ENCODE data around the gene EPB41L2. TPM values are rescaled to one million over a fixed set of nuclear protein-coding genes. Genes with fewer than 3 reads are reported as not detected.

The EPB41L2 gene
- total RNA-seq, 1 experiment from 2014 or later = 106 TPM

DNA sequence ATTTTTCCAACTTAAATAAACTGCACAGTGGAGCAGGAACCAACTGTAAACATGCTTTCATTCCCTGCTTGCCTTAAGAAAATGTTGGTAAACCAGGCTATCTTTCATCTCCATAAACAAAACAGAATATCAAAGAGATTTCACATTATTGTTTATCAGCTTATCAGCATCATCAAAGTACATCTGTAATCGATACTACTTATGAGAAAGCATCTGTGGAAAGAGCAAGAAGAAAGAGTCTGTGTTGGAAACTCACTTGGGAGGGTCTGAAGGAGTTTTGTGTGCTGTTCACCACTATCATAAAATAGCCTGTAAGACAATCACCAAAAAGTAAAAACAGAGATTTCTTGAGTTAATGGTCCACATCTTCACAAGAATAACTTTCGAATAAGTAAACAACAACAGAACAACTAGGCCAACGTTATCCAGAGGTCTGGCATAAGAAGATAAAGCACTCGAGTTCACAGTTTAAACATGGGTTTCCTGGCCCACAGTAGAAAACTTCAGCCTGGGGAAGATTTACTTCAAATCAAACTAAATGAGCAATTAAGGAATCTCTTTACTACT lies 47.9 kb downstream of the EPB41L2 start:
- peaks cover 6% of the 10 kb centered on the region for H3K9me3 Mint-ChIP-seq
- CTCF ChIA-PET = no interaction called here
- H3K36me3 Mint-ChIP-seq = peaks cover 6% of the 10 kb centered on the region
- no peak for TF ChIP-seq HMGA2 (CRISPR knock-in tag; IDR thresholded peaks at IDR 0.05)
- TF ChIP-seq OVOL2 (CRISPR knock-in tag; IDR thresholded peaks at IDR 0.05; ENCODE audit: borderline replicate concordance) = no peak
- no peak for TF ChIP-seq ZNF416 (CRISPR knock-in tag; IDR thresholded peaks at IDR 0.05)
- TF ChIP-seq, protein P1, sequence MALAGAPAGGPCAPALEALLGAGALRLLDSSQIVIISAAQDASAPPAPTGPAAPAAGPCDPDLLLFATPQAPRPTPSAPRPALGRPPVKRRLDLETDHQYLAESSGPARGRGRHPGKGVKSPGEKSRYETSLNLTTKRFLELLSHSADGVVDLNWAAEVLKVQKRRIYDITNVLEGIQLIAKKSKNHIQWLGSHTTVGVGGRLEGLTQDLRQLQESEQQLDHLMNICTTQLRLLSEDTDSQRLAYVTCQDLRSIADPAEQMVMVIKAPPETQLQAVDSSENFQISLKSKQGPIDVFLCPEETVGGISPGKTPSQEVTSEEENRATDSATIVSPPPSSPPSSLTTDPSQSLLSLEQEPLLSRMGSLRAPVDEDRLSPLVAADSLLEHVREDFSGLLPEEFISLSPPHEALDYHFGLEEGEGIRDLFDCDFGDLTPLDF (CRISPR knock-in tag; IDR thresholded peaks at IDR 0.05) = no peak
- no peak for TF ChIP-seq MXD4 (CRISPR knock-in tag; IDR thresholded peaks at IDR 0.05; ENCODE audit: borderline replicate concordance)
- DNase-seq (ENCODE audit: low spot score) = no peak
- no peak overlapping the region for H3K4me3 Mint-ChIP-seq
- POLR2A ChIA-PET = no interaction called here
- H3K27ac Mint-ChIP-seq = 0 out of 2 replicates have a peak overlapping the region, but pooled peaks have one; percentile 47
- no peak for ATAC-seq
- no peaks in the 10 kb centered on the region for H3K27me3 Mint-ChIP-seq (ENCODE audit: low read depth)
- peaks cover 28% of the 10 kb centered on the region for H3K4me1 Mint-ChIP-seq

DNA sequence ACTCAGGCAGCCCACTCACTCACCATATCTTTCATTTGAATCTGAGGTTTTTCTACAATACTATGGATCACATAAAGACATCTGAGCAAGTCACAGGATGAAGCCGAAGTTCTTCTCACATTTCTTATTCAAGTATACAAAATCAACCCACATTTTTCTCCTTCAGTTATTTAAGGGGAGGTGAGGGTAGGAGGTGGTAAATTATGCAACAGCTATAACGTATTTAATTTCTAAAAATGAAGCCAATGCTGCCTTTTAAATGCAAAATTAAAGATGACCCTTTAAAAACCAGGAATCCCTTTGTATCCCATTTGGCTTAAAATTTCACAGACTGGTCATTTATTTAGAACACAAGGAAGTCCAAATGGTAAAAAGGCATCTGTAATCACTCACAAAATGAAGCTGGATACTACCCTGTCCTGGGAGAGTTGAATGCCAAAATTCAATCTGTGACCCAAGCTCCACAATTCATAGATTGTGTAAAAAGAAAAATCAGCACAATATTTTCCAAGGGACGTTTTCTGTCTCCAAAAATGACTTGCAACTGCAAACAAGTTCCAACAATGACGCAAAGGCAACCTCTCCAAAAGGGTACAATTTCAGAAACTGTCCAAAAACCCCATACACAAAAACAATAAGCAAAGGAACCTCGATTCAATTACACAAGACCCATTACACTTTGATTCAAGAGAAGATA lies 48.8 kb downstream of the EPB41L2 start:
- DNase-seq (ENCODE audit: low spot score) = no peak
- Mint-ChIP-seq H3K27me3 (ENCODE audit: low read depth) (no peaks in the 10 kb centered on the region), H3K27ac (peak overlapping the region; percentile 63), H3K9me3 (peaks cover 15% of the 10 kb centered on the region), H3K36me3 (peaks cover 14% of the 10 kb centered on the region), H3K4me1 (peaks cover 28% of the 10 kb centered on the region), H3K4me3 (no peak overlapping the region)
- ChIA-PET CTCF (interaction anchor here (0.7 kb wide), 1 partner anchor 25 kb away, joined by 3 read pairs; no protein-coding TSS in a partner anchor), POLR2A (interaction anchor here (0.6 kb wide), 1 partner anchor 13 kb away, joined by 3 read pairs; no protein-coding TSS in a partner anchor)
- TF ChIP-seq TCF7 (CRISPR knock-in tag; IDR thresholded peaks at IDR 0.05; ENCODE audit: low read depth) (no peak), CREM (CRISPR knock-in tag; IDR thresholded peaks at IDR 0.05) (no peak), ZNF121 (CRISPR knock-in tag; IDR thresholded peaks at IDR 0.05) (no peak), PRRX2 (CRISPR knock-in tag; IDR thresholded peaks at IDR 0.05) (no peak), TEAD4 (CRISPR knock-in tag; IDR thresholded peaks at IDR 0.05) (no peak), FOXP1 (CRISPR knock-in tag; IDR thresholded peaks at IDR 0.05; ENCODE audit: borderline replicate concordance) (no peak), TEAD1 (CRISPR knock-in tag; IDR thresholded peaks at IDR 0.05) (no peak), SP1 (CRISPR knock-in tag; conservative IDR thresholded peaks at IDR 0.05) (no peak), NR3C1 (CRISPR knock-in tag; conservative IDR thresholded peaks at IDR 0.05; ENCODE audit: low read depth) (no peak), GABPB1 (CRISPR knock-in tag; IDR thresholded peaks at IDR 0.05) (no peak), ATF1 (CRISPR knock-in tag; IDR thresholded peaks at IDR 0.05) (no peak), ZNF423 (CRISPR knock-in tag; IDR thresholded peaks at IDR 0.05) (no peak)
- TF ChIP-seq, protein P2, sequence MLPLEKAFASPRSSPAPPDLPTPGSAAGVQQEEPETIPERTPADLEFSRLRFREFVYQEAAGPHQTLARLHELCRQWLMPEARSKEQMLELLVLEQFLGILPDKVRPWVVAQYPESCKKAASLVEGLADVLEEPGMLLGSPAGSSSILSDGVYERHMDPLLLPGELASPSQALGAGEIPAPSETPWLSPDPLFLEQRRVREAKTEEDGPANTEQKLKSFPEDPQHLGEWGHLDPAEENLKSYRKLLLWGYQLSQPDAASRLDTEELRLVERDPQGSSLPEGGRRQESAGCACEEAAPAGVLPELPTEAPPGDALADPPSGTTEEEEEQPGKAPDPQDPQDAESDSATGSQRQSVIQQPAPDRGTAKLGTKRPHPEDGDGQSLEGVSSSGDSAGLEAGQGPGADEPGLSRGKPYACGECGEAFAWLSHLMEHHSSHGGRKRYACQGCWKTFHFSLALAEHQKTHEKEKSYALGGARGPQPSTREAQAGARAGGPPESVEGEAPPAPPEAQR (CRISPR knock-in tag; IDR thresholded peaks at IDR 0.05) = no peak
- TF ChIP-seq, protein P3, sequence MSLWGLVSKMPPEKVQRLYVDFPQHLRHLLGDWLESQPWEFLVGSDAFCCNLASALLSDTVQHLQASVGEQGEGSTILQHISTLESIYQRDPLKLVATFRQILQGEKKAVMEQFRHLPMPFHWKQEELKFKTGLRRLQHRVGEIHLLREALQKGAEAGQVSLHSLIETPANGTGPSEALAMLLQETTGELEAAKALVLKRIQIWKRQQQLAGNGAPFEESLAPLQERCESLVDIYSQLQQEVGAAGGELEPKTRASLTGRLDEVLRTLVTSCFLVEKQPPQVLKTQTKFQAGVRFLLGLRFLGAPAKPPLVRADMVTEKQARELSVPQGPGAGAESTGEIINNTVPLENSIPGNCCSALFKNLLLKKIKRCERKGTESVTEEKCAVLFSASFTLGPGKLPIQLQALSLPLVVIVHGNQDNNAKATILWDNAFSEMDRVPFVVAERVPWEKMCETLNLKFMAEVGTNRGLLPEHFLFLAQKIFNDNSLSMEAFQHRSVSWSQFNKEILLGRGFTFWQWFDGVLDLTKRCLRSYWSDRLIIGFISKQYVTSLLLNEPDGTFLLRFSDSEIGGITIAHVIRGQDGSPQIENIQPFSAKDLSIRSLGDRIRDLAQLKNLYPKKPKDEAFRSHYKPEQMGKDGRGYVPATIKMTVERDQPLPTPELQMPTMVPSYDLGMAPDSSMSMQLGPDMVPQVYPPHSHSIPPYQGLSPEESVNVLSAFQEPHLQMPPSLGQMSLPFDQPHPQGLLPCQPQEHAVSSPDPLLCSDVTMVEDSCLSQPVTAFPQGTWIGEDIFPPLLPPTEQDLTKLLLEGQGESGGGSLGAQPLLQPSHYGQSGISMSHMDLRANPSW (CRISPR knock-in tag; conservative IDR thresholded peaks at IDR 0.05; ENCODE audit: low read depth) = no peak
- TF ChIP-seq, protein P4, sequence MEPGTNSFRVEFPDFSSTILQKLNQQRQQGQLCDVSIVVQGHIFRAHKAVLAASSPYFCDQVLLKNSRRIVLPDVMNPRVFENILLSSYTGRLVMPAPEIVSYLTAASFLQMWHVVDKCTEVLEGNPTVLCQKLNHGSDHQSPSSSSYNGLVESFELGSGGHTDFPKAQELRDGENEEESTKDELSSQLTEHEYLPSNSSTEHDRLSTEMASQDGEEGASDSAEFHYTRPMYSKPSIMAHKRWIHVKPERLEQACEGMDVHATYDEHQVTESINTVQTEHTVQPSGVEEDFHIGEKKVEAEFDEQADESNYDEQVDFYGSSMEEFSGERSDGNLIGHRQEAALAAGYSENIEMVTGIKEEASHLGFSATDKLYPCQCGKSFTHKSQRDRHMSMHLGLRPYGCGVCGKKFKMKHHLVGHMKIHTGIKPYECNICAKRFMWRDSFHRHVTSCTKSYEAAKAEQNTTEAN (CRISPR knock-in tag; IDR thresholded peaks at IDR 0.05) = no peak
- TF ChIP-seq, protein P5, sequence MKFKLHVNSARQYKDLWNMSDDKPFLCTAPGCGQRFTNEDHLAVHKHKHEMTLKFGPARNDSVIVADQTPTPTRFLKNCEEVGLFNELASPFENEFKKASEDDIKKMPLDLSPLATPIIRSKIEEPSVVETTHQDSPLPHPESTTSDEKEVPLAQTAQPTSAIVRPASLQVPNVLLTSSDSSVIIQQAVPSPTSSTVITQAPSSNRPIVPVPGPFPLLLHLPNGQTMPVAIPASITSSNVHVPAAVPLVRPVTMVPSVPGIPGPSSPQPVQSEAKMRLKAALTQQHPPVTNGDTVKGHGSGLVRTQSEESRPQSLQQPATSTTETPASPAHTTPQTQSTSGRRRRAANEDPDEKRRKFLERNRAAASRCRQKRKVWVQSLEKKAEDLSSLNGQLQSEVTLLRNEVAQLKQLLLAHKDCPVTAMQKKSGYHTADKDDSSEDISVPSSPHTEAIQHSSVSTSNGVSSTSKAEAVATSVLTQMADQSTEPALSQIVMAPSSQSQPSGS (CRISPR knock-in tag; IDR thresholded peaks at IDR 0.05; ENCODE audit: borderline replicate concordance, low read depth) = no peak
- no peak for ATAC-seq
